Measurements from ENCODE around the gene NR6A1.

- TF ChIP-seq, protein P1, sequence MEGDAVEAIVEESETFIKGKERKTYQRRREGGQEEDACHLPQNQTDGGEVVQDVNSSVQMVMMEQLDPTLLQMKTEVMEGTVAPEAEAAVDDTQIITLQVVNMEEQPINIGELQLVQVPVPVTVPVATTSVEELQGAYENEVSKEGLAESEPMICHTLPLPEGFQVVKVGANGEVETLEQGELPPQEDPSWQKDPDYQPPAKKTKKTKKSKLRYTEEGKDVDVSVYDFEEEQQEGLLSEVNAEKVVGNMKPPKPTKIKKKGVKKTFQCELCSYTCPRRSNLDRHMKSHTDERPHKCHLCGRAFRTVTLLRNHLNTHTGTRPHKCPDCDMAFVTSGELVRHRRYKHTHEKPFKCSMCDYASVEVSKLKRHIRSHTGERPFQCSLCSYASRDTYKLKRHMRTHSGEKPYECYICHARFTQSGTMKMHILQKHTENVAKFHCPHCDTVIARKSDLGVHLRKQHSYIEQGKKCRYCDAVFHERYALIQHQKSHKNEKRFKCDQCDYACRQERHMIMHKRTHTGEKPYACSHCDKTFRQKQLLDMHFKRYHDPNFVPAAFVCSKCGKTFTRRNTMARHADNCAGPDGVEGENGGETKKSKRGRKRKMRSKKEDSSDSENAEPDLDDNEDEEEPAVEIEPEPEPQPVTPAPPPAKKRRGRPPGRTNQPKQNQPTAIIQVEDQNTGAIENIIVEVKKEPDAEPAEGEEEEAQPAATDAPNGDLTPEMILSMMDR (IDR thresholded peaks at IDR 0.05; ENCODE audit: control extremely low read depth in 1 of 3, insufficient read depth in 1 of 3, low read depth in 1 of 3, low read length in 3 of 3) = no peak
- no peak for TF ChIP-seq TBP (IDR thresholded peaks at IDR 0.05; ENCODE audit: low read depth, low read length)
- no peak for TF ChIP-seq POLR2A (IDR thresholded peaks at IDR 0.05; ENCODE audit: control extremely low read depth in 1 of 2, low read depth in 2 of 2, low read length in 2 of 2)
- no peak for TF ChIP-seq RNF2 (IDR thresholded peaks at IDR 0.05; ENCODE audit: borderline replicate concordance, low read depth, low read length, missing control alignments, poor library complexity, severe bottlenecking)
- TF ChIP-seq CHD2 (IDR thresholded peaks at IDR 0.05; ENCODE audit: low read length) = no peak
- no peak for TF ChIP-seq KDM1A (IDR thresholded peaks at IDR 0.05; ENCODE audit: borderline replicate concordance, low read length)
- no peak for TF ChIP-seq SIN3A (conservative IDR thresholded peaks at IDR 0.05 in 1 of 2, IDR thresholded peaks at IDR 0.05 in 1 of 2; ENCODE audit: low read depth in 1 of 2, low read length in 2 of 2)
- TF ChIP-seq BCL11A (IDR thresholded peaks at IDR 0.05; ENCODE audit: low read depth in 2 of 2, low read length in 2 of 2) = no peak
- TF ChIP-seq KDM5A (IDR thresholded peaks at IDR 0.05; ENCODE audit: low read length) = no peak
- TF ChIP-seq MAFK (IDR thresholded peaks at IDR 0.05; ENCODE audit: low read depth, low read length) = no peak
- TF ChIP-seq EP300 (IDR thresholded peaks at IDR 0.05; ENCODE audit: borderline replicate concordance in 1 of 2, low read depth in 2 of 2, low read length in 2 of 2) = no peak
Observed at GRCh38 chr9:124814164-124814535, 43.0 kb upstream of the NR6A1 start.

Measured in H1 (cell line).